Measurements from ENCODE around the gene PIGS.

DNA sequence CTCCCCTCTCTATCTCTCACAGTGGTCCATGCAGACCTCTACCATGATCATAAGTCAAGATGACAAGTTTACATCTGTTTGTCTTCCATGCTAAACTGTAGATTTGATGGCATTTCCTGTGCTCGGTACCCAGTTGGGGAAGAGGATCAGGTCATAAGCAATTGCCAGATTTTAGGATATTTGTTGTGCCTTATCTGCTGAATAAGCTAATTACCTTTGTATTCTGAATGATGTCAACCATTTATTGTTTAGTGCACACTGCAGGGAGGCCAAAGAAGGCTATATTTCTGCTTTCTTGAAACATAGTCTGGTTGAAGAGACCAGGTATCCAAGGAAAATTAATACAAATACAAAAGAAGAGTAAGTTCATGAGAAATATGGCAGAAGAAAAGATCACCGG lies 11.2 kb upstream of the PIGS start:
- TF ChIP-seq, protein P1, sequence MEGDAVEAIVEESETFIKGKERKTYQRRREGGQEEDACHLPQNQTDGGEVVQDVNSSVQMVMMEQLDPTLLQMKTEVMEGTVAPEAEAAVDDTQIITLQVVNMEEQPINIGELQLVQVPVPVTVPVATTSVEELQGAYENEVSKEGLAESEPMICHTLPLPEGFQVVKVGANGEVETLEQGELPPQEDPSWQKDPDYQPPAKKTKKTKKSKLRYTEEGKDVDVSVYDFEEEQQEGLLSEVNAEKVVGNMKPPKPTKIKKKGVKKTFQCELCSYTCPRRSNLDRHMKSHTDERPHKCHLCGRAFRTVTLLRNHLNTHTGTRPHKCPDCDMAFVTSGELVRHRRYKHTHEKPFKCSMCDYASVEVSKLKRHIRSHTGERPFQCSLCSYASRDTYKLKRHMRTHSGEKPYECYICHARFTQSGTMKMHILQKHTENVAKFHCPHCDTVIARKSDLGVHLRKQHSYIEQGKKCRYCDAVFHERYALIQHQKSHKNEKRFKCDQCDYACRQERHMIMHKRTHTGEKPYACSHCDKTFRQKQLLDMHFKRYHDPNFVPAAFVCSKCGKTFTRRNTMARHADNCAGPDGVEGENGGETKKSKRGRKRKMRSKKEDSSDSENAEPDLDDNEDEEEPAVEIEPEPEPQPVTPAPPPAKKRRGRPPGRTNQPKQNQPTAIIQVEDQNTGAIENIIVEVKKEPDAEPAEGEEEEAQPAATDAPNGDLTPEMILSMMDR (conservative IDR thresholded peaks at IDR 0.05; ENCODE audit: low read depth, low read length), result no peak
- TF ChIP-seq, protein P2, sequence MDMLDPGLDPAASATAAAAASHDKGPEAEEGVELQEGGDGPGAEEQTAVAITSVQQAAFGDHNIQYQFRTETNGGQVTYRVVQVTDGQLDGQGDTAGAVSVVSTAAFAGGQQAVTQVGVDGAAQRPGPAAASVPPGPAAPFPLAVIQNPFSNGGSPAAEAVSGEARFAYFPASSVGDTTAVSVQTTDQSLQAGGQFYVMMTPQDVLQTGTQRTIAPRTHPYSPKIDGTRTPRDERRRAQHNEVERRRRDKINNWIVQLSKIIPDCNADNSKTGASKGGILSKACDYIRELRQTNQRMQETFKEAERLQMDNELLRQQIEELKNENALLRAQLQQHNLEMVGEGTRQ (IDR thresholded peaks at IDR 0.05; ENCODE audit: low read depth, low read length), result no peak
- no peak for TF ChIP-seq RFX5 (IDR thresholded peaks at IDR 0.05; ENCODE audit: low read depth, low read length)
- TF ChIP-seq, protein P3, sequence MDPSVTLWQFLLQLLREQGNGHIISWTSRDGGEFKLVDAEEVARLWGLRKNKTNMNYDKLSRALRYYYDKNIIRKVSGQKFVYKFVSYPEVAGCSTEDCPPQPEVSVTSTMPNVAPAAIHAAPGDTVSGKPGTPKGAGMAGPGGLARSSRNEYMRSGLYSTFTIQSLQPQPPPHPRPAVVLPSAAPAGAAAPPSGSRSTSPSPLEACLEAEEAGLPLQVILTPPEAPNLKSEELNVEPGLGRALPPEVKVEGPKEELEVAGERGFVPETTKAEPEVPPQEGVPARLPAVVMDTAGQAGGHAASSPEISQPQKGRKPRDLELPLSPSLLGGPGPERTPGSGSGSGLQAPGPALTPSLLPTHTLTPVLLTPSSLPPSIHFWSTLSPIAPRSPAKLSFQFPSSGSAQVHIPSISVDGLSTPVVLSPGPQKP (IDR thresholded peaks at IDR 0.05; ENCODE audit: borderline replicate concordance, low read depth, low read length), result no peak

All from IMR-90 (cell line).